Endothelial cell of coronary artery (primary cell): ENCODE data around the gene KAT2B. TPM values are rescaled to one million over a fixed set of nuclear protein-coding genes. Genes with fewer than 3 reads are reported as not detected.

ENCODE experiments used
- total RNA-seq: library from RNA; depleted of rRNA; stranded (reverse); fragments of >200 nt; gene quantifications from 2 replicates; pipeline ENCODE4 v1.2.3, GENCODE V29; 2014

Gene KAT2B
- total RNA-seq, result 6.1 and 9.5 TPM in 2 replicates

GRCh38 chr3:20039765-20040547 lies at the start of gene KAT2B:
TSS of gene KAT2B (plus strand) at chr3:20040446. CDS start at chr3:20040478, 32 bp downstream.

GRCh38 chr3:20012164-20012563 lies 28.1 kb upstream of the KAT2B start, which contains the start of gene PP2D1:
TSS of gene PP2D1 (minus strand) at chr3:20012264. CDS start at chr3:20012072, 192 bp downstream.

GRCh38 chr3:20185679-20186599 lies 145.7 kb downstream of the KAT2B start, which contains the start of gene SGO1:
TSS of gene SGO1 (minus strand) at chr3:20186206. CDS start at chr3:20184027, 2,179 bp downstream.

Other genes starting within 250 kb of the KAT2B start
- gene EFHB, start 106.2 kb upstream of the KAT2B start, total RNA-seq, result 0.27 and 0.28 TPM in 2 replicates
- 54.4 and 56.2 TPM in 2 replicates for gene RAB5A, start 93.3 kb upstream of the KAT2B start, total RNA-seq
- gene PP2D1, start 28.2 kb upstream of the KAT2B start, total RNA-seq, result not detected in 2 replicates
- 2.4 and 5.2 TPM in 2 replicates for gene SGO1, start 145.8 kb downstream of the KAT2B start, total RNA-seq